Pulmonary artery endothelial cell (primary cell): ENCODE data around the gene GPR15LG. TPM values are rescaled to one million over a fixed set of nuclear protein-coding genes. Genes with fewer than 3 reads are reported as not detected.

Experiments used
- DNase-seq: peaks from one replicate; pipeline ENCODE4 v3.0.0-alpha.2; 2011; ENCODE audit warnings: low read depth, low spot score
- total RNA-seq: library from RNA; depleted of rRNA; stranded (reverse); fragments of >200 nt; gene quantifications from 2 replicates; pipeline ENCODE4 v1.2.3, GENCODE V29; 2014

The GPR15LG gene
- total RNA-seq, 1 donor from 2014 or later: not detected

DNA sequence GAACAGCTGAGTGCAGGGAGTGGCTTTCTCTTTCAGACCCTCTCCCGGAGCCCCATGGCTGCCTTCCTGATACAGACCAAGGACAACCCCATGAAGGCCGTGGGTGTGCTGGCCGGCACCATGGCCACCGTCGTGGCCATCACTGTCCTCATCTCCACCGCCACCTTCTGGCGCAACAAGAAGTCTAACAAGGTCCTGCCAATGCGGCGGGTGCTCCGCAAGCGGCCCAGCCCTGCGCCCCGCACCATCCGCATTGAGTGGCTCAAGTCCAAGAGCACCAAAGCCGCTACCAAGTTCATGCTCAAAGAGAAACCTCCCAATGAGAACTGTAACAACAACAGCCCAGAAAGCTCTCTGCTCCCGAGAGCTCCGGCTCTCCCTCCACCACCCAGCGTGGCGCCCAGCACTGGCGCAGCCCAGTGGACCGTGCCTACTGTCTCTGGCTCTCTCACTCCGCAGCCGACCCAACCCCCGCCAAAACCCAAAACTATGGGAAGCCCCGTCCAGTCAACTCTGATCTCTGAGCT, 40.5 kb downstream of the GPR15LG start:
- DNase-seq: no peak

DNA sequence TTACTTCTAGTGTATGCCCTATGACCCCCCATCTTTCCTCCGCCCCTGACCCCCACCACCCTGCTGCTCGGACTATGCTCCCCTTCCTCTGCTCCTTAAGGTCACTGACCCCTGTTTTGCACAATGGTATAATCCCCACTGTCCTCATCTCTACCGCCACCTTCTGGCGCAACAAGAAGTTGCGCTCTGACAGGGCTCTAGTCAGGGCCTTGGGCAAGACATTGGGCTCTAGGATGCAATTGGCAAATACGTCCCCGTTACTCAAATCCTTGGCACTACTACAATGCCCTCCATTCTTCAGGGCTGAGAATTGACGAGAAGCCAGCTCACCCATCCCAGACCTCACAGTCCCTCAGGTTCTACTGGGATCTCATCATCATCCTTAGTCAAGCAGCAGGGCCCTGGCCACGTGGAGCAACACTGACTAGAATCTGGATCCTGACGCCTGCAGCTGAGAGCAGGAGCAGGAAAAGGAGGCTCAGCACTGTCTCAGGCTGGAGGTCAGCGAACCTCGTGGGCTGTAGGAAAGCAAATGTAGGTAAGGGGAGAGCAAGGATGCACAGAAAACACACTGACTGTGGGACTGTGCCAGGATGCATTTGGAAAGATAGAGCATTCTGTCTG, 41.1 kb downstream of the GPR15LG start:
- no peak for DNase-seq

DNA sequence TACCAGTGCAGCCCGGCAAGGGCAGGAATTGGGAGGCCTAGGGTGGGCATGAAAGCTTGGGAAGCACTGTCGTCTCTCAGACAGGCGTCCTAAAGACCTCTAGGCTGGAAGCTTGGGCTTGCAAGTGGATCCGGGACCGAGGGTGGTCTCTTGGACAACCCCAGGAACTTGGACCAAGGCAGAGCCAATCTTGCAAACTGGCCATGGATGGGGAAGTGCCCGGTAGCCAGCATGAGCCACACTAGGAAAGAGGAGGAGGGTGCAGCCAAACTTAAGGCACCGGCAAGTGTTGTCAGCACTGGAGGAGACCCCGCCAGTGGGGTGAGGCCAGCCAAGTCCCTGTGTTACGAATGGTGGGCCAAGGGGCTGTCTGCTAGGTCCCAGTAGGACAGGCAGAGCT, 43.2 kb downstream of the GPR15LG start:
- no peak for DNase-seq

DNA sequence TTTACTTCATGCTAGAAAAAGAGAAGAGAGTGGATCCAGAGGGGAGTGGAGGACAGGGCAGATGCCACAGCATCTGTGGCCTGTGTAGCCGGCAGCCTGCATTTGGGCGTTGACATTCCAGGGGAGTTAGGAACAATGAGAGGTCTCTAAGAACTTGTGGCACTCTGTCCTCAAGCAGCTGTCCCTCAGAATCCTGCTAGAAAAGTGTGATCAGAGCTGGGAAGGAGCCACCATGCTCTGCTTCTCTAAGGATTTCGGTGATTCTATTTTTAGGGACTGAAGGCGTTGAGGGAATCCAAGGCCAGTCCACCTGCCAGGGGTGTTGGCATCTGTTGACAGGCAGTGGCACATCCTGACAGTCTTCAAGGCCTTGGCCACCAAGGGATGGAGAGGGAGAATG, 44.1 kb downstream of the GPR15LG start:
- DNase-seq: no peak

DNA sequence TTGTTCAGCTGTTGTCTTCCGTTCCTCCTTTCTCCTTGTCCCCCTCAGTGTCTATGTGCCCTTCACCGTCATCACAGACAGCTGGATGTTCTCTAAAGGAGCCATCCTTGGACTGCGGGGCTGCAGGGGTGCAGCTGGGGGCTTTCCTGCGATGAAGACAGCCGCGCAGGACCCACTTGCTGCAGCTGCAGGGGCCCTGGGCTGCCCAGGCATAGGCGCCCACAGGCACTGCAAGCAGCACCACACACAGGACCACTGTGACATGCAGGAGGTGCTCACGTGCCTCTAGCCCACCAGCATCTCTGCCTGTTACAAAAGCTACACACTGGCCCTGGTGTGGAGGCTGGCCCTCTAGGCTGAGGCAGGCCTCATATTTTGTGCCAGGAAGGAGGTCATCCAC, 48.3 kb downstream of the GPR15LG start:
- no peak for DNase-seq

DNA sequence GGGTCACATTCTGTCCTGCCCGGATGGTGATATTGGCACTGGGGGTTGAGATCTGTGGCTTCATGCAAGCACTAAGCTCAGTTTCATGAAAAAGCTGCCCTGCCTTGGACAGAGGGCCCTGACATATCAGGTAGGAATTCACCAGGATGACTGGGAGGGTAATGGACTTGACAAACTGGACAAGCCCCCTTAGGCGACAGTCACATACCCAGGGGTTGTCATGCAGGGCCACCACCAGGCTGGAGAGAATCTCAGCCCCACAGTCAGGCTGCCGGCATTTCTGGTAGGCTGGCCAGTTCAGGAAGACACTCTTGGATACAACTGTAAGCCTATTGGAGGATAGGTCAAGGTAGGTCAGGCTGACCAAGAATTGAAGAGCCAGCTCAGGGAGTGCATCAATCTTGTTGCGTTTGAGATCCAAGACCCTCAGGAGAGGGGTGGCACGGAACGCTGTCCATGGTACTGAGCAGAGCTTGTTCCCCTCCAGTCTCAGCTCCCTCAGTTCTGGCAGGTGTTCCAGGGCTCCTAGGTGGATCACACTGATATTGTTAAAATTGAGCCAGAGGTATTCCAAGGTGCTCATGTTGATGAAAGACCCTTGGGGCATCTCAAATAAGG, 50.9 kb downstream of the GPR15LG start:
- DNase-seq: no peak

DNA sequence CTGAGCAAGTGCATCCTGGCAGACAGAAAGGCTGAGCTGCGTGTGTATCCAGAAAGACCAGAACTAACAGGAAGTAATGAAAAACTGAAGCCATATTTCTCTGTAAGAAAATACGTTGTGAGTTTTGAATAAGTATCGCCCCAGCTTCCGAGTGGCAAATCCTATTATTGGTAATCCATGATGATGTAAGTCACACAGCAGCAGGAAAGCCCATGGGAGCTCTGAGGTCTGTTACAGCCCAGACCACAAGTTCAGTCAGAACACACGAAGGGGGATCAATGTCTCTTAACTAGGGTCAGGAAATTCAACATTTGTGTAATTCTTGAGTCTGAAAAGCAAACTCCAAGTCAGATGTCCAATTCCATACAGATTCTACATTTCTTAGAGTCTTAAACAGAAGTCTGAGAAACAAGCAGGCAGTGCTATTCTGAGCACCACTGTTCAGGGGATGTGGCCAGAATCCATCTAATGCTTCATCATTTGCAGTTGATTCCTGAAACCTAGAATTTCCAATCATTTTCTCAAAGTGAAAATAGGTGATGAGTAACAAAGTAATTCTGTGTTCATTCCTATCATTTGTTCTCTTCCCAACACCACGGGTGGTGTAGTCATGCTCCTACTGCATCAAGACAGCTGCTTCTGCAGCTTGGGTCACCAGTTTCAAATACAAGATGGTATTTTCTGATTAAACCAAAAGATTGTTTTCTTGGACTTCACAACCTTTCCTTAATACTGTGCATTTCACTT, 52.0 kb downstream of the GPR15LG start, which contains the start of gene LRIT2:
TSS of gene LRIT2 (minus strand) at position 118 of the 747 bp plus-strand sequence. CDS start at position 94, 24 bp downstream.
- no peak for DNase-seq

DNA sequence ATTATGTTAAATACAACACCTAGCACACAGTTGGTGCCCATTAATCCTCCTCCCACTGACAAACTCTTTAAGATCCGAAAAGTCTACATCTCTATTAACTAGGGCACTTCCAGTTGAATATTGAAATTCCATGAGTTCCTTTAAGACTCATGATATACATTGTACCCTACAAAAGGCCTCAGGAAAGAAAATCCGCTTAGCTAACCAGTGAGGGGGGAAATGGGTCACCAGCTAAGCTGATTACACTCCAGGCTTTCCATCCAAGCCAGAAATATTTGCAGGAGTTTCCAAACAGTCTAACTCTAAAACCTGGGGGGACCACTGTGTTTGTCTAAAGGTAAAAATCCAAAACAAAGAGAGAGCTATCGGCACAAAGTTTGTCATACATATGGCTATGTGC, 53.0 kb downstream of the GPR15LG start:
- no peak for DNase-seq

DNA sequence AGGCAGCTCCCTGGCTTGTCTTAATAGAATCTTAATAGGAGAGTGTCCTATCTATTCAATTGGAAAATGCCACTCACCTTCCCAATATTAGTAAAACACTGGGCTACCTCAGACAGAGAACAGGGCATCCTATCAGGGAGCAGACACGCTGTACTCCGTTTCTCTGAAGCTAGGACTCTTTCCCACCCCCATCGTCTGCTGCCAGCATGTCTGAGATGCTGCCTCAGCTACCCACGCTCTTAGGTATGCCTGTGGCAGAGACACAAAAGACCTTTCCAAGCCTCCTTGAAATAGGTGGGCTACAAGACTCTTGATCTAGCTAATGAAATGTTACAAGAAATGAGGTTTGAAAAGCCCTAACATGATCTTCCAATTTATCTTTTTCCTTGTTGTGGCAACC, 54.2 kb downstream of the GPR15LG start:
- DNase-seq: no peak

DNA sequence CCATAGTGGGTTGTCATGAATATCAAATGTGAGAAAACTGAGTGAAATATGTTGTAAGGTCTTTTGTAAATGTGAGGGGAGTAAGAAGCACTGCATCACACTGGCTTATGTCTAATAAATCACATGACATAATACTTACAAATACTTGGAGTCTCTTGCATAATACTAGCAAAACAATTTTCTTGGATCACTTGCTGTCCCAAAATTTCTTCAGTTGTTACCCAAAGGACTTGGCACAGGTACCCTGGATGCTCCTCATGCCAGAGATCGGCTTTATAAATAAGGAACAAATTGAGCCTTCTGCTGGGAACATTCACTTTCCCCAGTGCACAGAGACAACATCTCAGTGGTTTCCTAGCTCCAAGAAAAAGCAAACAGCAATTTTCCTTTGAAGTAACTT, 56.8 kb downstream of the GPR15LG start:
- no peak for DNase-seq

DNA sequence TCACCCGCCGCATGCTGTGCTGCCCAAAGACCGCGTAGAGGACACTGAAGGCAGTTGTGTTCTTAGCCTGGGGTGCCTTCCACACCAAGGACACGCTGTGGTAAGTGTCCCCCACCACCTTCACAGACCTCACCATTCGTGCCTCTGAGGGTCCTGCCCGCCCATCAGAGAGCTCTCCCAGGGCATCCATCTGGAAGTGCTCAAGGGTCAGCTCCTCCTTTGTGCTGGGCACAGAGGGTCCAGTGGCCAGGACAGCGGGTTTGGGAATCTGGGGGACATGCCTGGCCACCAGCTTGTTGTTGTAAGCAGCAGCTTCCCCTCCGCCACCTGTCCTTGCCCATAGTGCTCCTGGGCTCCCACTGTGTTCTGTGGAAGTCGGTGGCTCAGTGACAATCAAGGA, 58.8 kb downstream of the GPR15LG start:
- DNase-seq: no peak

DNA sequence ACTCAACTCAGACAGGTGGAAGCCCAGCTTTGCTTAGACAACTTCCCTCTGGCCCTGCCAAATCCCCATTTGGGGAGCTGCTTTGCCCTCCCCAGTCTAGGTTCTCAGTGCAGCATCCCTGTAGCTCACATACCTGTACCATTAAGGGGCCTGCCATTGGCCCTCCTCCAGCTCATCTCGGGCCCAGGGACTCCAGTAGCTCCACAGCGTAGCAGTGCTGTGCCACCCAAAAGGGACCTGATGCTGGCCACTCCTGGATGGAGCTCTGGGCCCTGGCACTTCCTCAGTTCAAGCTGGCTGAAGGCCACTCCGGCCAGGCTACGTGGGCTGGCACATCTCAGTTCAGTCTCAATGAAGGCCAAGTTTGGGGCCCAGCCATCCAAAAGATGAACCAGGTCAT, 60.3 kb downstream of the GPR15LG start:
- no peak for DNase-seq

DNA sequence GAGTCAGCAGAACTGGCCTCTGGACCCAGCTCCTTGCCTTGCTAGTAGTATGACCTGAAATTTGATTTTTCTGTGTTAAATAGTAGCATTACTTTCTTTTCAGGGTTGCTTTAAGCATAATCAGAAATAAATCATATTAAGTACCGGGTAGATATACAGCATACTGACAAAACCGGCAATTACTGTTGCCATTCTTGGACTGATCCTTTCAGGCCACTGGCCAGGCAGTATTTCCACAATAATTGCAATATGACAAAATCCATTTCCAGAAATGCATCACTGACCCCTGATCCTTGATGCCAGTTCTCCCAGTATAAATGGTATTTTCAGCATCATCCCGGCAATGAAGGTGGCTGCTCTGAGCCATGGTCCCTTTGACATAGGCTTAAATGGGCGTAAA, 60.9 kb downstream of the GPR15LG start:
- DNase-seq: no peak

Other genes starting within 250 kb of the GPR15LG start
- gene GHITM, start 34.3 kb upstream of the GPR15LG start, total RNA-seq: 196 and 203 TPM in 2 replicates
- not detected in 2 replicates for gene CDHR1, start 20.7 kb downstream of the GPR15LG start, total RNA-seq
- gene LRIT2, start 51.7 kb downstream of the GPR15LG start, total RNA-seq: not detected in 2 replicates
- gene LRIT1, start 67.7 kb downstream of the GPR15LG start, total RNA-seq: not detected in 2 replicates
- gene RGR, start 71.3 kb downstream of the GPR15LG start, total RNA-seq: not detected in 2 replicates
- 16.4 and 22.3 TPM in 2 replicates for gene CCSER2, start 154.8 kb downstream of the GPR15LG start, total RNA-seq